GM18867 (cell line): ENCODE results near the gene GPR3.
"Not testable (repeated sequence)": the region's sequence is repeated elsewhere in the genome, so short reads cannot be mapped to it uniquely, and the experiment has no call there.

ENCODE experiments used
- ATAC-seq: cut with Tn5 transposase; IDR thresholded peaks from one replicate; pipeline ENCODE4 v1.9.1; 2021; ENCODE audit warnings: mild to moderate bottlenecking, moderate library complexity; ENCODE audit not compliant: unreplicated experiment

GPR3 gene

GRCh38 chr1:27398405-27399149, 6.2 kb downstream of the GPR3 start:
- no peak for ATAC-seq

- no peak for ATAC-seq
Measured at GRCh38 chr1:27399251-27400025, 7.0 kb downstream of the GPR3 start.

GRCh38 chr1:27400082-27400962, 7.9 kb downstream of the GPR3 start:
- no peak for ATAC-seq

- ATAC-seq: no peak
Measured at GRCh38 chr1:27400963-27401341, 8.5 kb downstream of the GPR3 start.

DNA sequence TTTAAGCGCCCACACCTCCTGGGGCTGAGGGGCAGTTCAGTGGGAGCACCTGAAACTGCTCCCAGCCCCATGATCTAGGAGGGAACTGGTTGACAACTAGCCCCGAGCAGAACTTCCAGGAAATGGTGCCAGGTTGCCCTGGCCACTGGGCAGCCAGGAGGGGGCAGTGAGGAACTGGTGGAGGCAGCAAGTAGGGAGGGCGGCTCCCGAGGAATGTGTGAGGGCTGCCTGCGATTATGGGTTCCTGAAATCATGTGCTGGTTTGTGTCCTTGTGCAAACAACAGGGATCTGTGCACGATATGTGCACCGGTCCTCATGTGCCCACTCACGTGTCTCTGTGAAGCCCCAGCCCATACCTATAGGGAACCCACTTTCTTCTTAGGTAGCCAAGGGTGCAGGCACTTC, 9.9 kb downstream of the GPR3 start:
- no peak for ATAC-seq

- no peak for ATAC-seq
Measured at GRCh38 chr1:27403065-27403726, 10.8 kb downstream of the GPR3 start.

DNA sequence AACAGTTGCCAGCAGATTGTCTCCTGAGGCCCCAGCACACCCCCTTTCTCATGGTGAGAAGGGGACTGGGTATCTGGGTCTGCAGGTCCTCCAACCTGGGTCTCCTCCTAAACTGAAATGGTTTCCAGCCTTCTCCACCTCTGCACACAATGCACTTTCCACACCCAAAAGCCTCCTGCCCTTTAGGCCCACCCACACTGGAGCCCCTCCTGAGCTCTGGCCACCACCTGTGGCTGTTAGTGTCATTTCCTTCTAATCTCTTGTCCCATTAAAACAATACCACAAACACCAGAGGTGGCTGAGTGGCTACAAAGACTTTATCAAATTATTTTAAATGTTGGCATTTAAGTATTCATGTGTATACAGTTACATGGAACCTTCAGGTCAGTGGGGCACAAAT, 11.5 kb downstream of the GPR3 start:
- ATAC-seq: no peak

DNA sequence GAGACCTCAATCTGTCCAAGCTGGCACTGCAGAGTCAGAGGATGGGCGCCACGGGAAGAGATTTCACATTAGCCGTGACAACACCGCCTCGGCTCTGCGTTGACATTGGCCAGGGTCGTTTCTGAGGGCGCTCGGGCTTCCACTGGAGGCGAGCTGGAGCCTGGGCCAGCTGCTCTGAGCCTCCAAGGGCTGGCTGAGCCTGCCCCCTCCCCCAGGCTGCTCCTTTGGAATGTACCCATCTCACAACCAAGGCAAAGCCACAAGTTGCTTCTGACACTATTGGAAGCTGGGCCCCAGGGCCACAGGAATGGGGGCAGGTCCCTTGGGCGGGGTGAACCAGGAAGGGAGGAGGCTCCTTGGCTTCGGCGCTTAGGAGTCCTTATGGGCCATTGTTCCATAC, 12.7 kb downstream of the GPR3 start:
- ATAC-seq: no peak

DNA sequence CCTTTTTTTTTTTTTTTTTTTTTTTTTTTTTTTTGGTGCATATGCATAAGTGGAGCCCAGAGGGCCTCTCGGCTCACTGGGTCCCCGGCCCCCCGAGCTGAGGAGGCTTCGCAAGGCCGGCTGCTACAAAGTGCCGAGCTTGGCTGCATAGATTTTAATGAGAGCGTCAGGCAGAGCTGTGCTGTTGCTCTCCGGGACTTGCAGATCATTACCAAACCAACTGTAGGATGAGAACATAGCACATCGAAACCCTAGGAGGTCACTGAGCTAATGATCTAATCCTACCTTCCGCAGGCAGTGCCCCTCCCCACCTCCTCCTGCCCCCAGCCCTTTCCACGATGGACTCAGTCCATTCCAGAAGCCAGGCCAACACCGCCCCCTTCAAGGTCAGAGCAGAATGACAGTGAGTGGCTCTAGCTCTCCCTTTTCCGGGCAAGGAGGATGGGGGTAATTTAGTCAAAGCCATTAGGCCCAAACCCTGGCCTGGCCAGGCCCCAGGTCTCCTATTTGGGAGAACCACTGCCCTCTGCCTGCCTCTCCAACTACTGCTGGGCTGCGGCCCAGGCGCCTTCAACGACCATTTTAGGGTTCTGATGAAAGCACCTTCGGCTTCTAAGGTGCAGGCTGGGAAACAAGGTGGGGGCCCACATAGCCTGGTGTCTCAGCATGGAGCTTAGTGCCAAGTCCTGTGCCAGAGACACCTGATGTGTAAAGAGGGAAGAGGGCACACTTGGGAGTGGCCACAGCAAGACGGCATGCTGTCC, 13.4 kb downstream of the GPR3 start:
- not testable (repeated sequence) for ATAC-seq

DNA sequence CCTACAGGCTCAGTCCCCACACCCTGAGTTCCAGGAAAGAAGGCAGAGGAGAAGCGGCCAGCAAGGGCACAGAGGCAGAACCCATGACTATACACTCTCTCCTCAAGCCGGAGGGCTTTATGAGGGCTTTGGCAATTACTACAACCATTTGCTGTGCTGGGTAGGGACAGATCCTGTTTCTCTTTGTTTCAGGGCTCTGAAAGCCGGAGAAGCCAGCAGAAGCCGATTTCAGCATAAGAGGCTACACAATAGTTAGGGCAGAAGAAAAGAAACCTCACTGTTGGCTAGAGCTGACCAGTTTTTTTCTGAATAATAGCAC, 13.9 kb downstream of the GPR3 start:
- ATAC-seq: no peak

GRCh38 chr1:27406791-27407190, 14.4 kb downstream of the GPR3 start:
- not testable (repeated sequence) for ATAC-seq

DNA sequence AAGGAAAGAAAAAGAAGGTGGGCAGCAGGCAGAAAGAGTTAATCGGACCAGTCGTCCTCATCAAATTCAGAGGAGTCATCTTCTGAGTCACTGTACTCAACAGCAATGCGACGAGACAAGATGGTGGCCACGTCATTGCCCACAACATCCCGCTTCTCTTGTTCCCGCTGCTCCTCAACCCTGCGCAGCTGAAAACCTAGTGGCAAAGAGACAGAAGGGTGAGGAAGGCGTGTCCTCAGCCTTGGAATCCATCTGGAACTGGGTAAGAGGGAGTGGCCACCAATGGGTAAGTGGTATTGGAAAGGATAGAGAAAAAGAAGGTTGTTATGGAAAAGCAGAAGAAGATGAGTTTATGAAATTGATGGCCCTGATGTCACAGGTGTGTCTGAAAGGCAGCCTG, 15.7 kb downstream of the GPR3 start:
- no peak for ATAC-seq

- no peak for ATAC-seq
Measured at GRCh38 chr1:27409669-27410068, 17.2 kb downstream of the GPR3 start.

GRCh38 chr1:27410709-27411108, 18.3 kb downstream of the GPR3 start:
- ATAC-seq: no peak

DNA sequence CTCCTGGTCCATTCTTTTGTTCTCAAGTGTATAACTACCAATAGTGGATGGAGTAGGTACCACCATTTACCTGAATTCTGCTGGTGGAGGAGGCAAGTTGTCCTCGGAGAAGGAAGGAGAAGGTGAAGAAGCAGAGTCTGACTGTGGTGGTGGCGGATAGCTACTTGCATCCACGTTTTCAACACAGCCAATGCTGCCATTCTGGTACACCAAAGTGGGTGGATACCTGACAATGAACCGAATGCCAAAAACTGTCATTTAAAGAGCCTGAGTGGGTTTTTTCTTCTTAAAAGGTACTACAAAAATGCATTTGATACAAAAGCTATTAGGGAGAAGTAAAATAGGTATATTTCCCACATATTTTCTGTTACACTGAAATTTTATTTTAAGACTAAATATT, 20.1 kb downstream of the GPR3 start:
- no peak for ATAC-seq

GRCh38 chr1:27413004-27413403, 20.6 kb downstream of the GPR3 start:
- ATAC-seq: no peak

DNA sequence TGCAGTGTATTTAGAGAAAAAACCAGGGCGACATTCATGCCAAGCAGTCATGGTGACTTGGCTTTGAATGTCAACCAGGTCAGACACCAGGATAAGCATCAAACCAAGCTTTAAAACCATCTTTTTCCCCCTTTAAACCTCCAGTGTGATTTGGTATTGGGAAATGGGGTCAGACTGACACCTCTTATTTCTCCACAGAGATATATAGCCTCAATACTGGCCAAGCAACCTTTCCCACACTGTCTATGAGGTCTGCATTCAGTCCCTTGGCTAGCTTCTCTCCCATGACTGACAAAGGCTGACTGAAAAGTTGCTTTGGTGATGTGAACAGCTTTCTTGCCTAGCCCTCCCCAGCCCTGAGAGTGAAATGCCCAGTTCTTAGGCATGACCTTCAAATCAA, 21.7 kb downstream of the GPR3 start:
- ATAC-seq: no peak

DNA sequence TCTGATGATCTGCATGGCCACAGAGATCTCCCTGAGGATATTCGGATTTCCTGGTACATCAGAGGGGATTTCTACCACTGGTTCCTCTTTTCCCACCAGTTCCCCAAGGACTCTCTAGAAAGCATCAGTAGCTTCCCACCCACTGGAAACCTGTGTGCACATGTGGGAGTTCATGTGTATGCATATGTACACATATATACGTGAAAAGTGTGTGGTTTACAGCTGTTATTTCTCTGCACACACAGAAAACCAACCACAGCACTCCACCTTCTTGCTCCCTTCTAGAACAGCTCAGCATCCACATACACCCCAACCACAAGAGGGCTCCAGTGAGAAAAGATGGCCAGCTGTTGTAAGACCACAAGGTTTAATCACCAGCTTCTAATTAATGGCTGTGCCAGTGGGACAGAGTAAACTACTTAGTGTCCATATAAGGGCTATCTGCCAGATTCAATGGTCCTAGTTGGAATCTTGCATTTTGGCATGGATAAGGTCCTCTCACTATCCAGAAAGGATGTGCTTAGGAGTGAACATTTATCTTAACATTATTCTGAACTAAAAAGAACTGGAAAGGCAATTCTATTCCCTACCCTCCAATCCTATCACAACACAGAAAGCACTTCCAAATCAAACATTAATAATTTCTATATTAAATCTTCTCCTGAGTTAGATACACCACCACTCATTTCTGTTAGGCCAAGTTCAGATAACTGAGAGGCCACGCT, 24.1 kb downstream of the GPR3 start:
- peak; percentile 42 for ATAC-seq

GRCh38 chr1:27417713-27418112, 25.3 kb downstream of the GPR3 start:
- no peak for ATAC-seq
